Stimulated activated CD8-positive, alpha-beta memory T cell treated with anti-CD3 and anti-CD28 coated beads, Interleukin-7, amount 100 ng/mL, for 48 hours (primary cell): ENCODE measurements around the gene PRKCQ.

ENCODE experiments used
- DNase-seq, 2 donors: peaks; one replicate each; pipeline ENCODE4 v3.0.0-alpha.2; 2020; ENCODE audit warnings: low read depth in 1 of 2; ENCODE audit errors: extremely low read depth in 1 of 2

PRKCQ gene

GRCh38 chr10:6411436-6411835, 168.6 kb downstream of the PRKCQ start:
- DNase-seq, result no peak

DNA sequence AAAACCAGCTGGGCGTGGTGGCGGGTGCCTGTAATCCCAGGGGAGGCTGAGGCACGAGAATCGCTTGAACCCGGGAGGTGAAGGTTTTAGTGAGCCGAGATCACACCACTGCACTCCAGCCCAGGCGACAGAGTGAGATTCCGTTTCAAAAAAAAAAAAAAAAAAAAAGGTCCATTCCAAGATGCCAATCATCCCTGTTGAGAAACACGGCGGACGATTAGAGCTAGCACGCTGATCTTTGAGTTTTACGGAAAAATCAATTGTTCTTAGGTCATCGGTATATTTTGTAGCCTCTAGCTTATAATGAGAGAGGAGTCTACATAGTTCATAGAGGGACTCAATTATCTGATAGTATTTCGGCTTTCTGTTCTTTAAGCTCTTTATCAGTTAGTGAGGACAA, 169.2 kb downstream of the PRKCQ start:
- no peak for DNase-seq

DNA sequence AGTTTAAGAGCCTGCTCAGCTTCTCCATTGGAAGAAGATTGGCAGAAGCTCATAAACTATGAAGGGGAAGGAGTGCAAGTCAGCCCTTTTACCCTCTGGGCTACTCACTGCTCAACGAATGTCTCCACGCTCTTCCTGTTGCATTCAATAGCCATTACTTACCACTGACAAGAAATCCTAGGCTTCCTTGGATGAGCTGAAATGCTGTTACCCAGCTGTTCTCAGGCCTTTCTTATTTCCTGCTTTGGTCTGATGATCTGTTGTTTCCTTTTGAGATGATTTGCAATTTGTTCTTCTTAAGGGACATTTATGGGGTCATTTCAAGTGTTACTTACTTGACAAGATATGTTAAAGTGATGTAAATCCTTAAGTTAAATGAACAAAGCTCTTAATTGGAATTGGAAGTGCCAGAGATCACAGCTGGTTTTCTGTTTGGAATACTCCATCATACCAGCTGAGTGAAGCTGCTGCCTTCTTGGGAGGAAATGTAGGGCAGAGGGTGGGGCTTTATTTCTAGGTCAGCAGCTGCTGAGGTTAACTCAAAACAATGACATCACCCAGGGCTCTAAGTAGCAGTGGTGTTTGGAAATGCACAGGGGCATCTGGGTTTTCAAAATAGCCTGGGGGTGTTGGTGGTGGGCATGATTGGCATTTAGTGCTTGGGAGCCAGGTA, 170.0 kb downstream of the PRKCQ start:
- no peak for DNase-seq

- no peak for DNase-seq
Measured at GRCh38 chr10:6408799-6409198, 171.3 kb downstream of the PRKCQ start.

- DNase-seq, result no peak
Measured at GRCh38 chr10:6407034-6407721, 172.9 kb downstream of the PRKCQ start.

DNA sequence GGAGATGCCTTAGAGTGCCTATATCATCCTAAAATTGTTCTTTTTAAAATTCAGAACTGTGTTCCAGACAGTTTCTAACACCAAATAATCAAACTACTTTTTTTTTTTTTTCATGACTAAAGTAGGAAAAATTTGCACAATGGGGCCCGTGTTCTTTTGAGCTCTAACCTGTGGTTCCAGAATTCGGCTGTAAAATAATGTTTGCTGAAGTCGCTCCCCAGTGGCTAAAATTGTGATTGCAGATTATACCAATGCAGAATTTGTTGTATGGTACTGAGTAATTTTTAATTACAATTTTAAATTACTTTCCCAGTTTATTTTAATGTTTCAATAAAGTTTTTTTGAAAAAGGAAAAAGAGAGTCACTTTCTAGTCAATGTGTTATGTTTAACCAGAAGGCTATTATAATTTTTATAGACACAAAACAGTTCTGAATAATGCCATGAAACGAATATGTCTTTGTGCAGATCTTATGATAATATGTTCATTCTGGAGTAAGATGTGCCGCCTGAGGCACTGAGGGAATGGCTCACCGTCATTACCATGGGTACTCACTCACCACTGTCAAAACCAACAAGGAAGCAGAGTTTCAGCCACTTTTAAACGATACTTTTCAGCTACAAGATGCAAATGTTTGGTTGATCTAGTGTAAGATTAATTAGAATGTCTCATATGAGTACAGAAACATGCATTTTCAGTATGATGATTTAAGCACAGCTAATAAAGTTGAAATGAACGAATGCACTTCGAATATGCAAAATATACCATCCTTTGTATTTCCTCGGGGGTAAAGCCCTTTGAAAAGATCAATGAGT, 173.6 kb downstream of the PRKCQ start:
- DNase-seq, result no peak

DNA sequence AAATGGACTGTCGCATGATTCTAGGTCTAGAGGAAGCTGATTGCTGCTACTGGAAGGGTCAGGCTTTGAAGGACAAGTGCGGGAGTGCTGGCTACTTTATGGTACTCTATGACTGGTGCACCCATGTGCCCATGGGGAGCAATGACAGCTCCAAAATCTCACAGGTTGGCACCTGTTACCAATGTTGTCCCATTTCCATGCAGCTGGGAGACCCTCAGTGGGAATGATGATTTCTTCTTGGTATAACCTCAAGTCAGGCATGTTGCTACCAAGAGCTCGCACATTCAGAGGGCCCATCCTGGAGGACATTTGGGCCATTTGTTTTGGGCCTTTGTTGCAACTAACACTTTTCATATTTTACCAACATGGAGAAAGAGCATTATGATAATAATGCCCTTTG, 174.4 kb downstream of the PRKCQ start:
- DNase-seq, result no peak

DNA sequence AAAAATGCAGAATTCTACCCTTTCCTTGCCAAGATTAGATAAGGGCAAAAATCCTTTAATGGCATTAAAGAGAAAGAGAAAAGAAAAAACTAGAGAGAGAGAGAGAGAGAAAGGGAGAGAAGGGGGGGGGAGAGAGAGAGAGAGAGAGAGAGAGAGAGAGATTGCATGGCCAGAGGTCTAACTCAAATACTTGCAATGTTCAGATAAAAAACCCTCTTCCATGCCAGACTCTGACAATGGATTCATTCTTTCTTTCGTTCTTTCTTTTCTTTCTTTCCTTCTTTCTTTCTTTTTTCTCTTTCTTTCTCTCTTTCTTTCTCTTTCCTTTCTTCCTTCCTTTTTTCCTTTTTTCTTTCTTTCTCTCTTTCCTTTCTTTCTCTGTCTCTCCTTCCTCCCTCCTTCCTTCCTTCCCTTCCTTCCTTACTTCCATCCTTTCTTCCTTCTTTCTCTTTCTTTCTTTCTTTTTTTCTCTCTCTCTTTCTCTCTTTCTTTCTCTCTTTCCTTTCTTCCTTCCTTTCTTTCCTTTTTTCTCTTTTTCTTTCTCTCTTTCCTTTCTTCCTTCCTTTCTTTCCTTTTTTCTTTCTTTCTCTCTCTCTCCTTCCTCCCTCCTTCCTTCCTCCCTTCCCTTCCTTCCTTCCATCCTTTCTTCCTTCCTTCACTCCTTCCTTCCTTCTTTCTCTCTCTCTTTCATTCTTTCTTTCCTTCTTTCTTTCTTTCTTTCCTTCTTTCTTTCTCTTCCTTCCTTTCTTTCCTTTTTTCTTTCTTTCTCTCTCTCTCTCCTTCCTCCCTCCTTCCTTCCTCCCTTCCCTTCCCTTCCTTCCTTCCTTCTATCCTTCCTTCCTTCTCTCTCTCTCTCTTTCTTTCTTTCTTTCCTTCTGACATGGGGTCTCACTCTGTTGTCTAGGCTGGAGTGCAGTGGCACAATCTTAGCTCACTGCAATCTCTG, 175.7 kb downstream of the PRKCQ start:
- DNase-seq, result no peak

GRCh38 chr10:6402960-6403359, 177.1 kb downstream of the PRKCQ start:
- no peak for DNase-seq

GRCh38 chr10:6402349-6402709, 177.7 kb downstream of the PRKCQ start:
- no peak for DNase-seq

DNA sequence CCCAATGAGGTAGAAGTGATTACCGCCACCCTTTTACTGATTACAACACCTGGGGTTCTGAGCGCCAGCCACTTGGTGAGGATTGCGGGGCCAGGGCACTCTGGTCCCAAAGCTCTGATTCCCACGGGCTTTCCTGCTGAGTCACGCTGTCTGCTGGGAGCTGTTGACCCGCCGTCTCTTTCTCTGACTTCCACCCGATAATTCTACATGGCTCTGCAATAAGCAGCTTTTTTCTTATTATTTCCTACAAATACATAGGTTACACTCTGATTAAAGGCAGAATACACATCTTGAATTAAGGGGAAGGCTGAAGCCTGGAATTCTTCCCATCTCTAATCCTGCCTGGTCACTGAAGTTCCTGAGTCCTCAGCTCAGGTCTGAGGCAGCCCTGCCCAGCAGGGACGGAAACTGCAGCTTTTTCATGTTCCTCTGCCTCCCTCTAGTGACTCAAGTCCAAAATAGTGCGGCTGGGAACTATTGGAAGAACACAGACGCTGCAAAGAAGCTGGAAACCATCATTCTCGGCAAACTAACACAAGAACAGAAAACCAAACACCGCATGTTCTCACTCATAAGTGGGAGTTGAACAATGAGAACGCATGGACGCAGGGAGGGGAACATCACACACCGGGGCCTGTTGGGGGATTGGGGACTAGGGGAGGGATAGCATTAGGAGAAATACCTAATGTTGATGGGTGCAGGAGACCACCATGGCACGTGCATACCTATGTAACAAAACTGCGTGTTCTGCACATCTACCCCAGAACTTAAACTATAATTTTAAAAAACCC, 178.3 kb downstream of the PRKCQ start:
- no peak for DNase-seq

- DNase-seq, result no peak
Measured at GRCh38 chr10:6400821-6401465, 179.1 kb downstream of the PRKCQ start.

DNA sequence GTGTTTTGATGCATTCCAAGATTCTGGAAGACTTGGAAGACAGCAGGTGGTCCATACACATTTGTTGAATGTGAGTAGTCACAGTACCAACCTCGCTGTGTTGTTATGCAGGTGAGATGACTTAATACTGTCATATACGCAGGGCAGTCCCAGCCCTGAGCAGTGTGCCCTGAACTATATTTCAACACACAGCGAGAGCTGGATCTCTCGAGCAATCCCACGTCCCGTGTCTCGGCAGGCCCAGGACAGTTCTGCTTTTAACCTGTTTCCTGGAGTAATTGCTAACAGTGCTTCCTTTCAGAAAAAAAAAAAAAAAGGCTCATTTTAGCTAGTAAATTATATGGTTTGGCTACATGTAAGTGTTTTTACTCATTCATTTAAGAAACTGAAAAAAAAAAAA, 179.7 kb downstream of the PRKCQ start:
- DNase-seq, result no peak

GRCh38 chr10:6399879-6400278, 180.2 kb downstream of the PRKCQ start:
- DNase-seq, result no peak

- DNase-seq, result no peak
Measured at GRCh38 chr10:6399231-6399741, 180.8 kb downstream of the PRKCQ start.

GRCh38 chr10:6398399-6398798, 181.7 kb downstream of the PRKCQ start:
- DNase-seq, result no peak

DNA sequence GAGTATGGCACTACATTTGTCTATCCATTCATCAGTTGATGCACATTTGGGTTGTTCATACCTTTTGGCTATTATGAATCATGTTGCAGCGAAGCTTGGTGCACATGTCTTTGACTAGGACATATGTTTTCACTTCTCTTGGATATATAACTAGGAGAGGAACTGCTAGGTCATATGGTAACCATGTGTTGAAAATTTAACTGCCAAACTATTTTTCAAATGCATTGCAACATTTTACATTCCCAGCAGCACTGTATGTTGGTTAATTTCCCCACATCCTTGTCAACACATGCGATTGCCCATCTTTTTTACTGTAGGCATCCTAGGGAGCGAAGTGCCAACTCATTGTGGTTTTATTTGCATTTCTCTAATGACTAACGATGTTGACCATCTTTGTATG, 183.4 kb downstream of the PRKCQ start:
- DNase-seq, result no peak

DNA sequence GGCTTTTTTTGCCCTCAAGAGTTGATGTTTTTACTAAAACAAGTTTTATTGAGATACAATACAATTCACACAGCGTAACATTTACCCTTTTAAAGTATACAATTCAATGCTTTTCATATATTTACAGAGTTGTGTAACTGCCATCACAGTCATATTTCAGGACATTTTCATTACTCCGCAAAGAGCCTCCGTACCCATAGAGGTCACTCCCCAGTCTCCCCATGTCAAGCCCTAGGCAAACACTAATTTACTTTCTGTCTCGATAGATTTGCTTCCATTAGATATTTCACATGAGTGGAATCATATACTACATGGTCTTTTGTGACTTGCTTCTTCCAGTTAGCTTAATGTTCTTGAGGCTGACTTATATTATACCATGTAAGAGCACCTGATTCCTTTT, 183.8 kb downstream of the PRKCQ start:
- DNase-seq, result no peak

DNA sequence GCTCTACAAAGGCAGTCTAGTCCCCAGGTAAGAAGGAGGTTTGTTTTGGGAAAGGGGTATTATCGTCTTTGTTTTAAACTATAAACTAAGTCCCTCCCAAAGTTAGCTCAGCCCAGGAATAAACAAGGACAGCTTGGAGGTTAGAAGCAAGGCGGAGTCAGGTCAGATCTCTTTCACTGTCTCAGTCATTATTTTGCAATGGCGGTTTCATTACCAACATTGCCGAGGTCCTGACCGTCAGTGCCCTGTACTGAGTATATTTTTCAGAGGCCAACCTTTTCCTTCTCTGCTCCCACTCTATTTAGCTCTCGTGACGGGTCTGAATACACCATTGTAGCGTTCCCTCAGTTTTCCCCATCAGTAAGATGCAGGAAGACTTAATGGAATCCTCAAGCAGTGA, 184.5 kb downstream of the PRKCQ start:
- DNase-seq, result no peak
